HepG2 (cell line): ENCODE results near the gene UBE2O. TPM values are rescaled to one million over a fixed set of nuclear protein-coding genes. Genes with fewer than 3 reads are reported as not detected.

ENCODE experiments used
- CENPBD1 ChIP-seq: sonication (generic); formaldehyde crosslinking; IDR thresholded peaks from 2 replicates; pipeline ENCODE4 v1.8.0; 2022; ENCODE audit warnings: missing genetic modification reagents, low read depth, mild to moderate bottlenecking, borderline replicate concordance
- EHMT2 ChIP-seq: fragments of 200-600 bp; sonication (generic); IDR thresholded peaks from 2 replicates; pipeline ENCODE4 v1.7.0; 2017; ENCODE audit warnings: antibody characterized with exemption, low read depth, low read length, borderline replicate concordance
- ETV5 ChIP-seq: IDR thresholded peaks from 2 replicates; pipeline ENCODE4 v1.6.1; 2018; ENCODE audit warnings: missing biosample characterization, missing genetic modification reagents, inconsistent platforms, borderline replicate concordance
- HHEX ChIP-seq: IDR thresholded peaks from 2 replicates; pipeline ENCODE4 v1.6.1; 2016; ENCODE audit warnings: control low read depth
- KDM1A ChIP-seq: IDR thresholded peaks from 2 replicates; pipeline ENCODE4 v1.6.1; 2016; ENCODE audit warnings: missing compliant biosample characterization
- KLF13 ChIP-seq: sonication (generic); formaldehyde crosslinking; IDR thresholded peaks from 2 replicates; pipeline ENCODE4 v1.4.0; 2020; ENCODE audit warnings: mild to moderate bottlenecking, missing genetic modification reagents
- MLLT10 ChIP-seq: sonication (generic); formaldehyde crosslinking; IDR thresholded peaks from 2 replicates; pipeline ENCODE4 v1.4.0; 2020; ENCODE audit warnings: missing genetic modification reagents
- NFIB ChIP-seq: sonication (generic); formaldehyde crosslinking; IDR thresholded peaks from 2 replicates; pipeline ENCODE4 v1.9.0; 2021; ENCODE audit warnings: missing genetic modification reagents, mild to moderate bottlenecking, borderline replicate concordance
- NR2F6 ChIP-seq, 2 experiments: IDR thresholded peaks; 2 replicates each; pipeline ENCODE4 v1.6.1; 2016; ENCODE audit warnings: antibody characterized with exemption in 1 of 2, mild to moderate bottlenecking in 1 of 2
- PAX8 ChIP-seq: sonication (generic); formaldehyde crosslinking; IDR thresholded peaks from 2 replicates; pipeline ENCODE4 v1.8.0; 2022; ENCODE audit warnings: mild to moderate bottlenecking, missing genetic modification reagents, borderline replicate concordance
- RBFOX2 ChIP-seq: fragments of 200-400 bp; formaldehyde crosslinking; IDR thresholded peaks from 2 replicates; pipeline ENCODE4 v1.6.1; 2017; ENCODE audit warnings: low read depth, mild to moderate bottlenecking, low read length
- REPIN1 ChIP-seq: sonication (generic); formaldehyde crosslinking; IDR thresholded peaks from 2 replicates; pipeline ENCODE4 v1.8.0; 2022; ENCODE audit warnings: missing genetic modification reagents, low read depth, mild to moderate bottlenecking, borderline replicate concordance
- SMARCE1 ChIP-seq: fragments of 450-650 bp; IDR thresholded peaks from 2 replicates; pipeline ENCODE4 v1.6.1; 2017; ENCODE audit warnings: borderline replicate concordance
- SSRP1 ChIP-seq: IDR thresholded peaks from 2 replicates; pipeline ENCODE4 v1.6.1; 2016; ENCODE audit warnings: control low read depth
- STAG1 ChIP-seq: sonication (generic); formaldehyde crosslinking; IDR thresholded peaks from 2 replicates; pipeline ENCODE4 v1.4.0; 2020; ENCODE audit warnings: missing genetic modification reagents
- TEAD2 ChIP-seq: sonication (generic); formaldehyde crosslinking; IDR thresholded peaks from 2 replicates; pipeline ENCODE4 v1.9.0; 2021; ENCODE audit warnings: missing genetic modification reagents
- TFDP2 ChIP-seq: sonication (generic); formaldehyde crosslinking; IDR thresholded peaks from 2 replicates; pipeline ENCODE4 v1.4.0; 2020; ENCODE audit warnings: missing genetic modification reagents
- TRIM22 ChIP-seq: fragments of 450-650 bp; IDR thresholded peaks from 2 replicates; pipeline ENCODE4 v1.6.1; 2017
- ZFAT ChIP-seq: sonication (generic); formaldehyde crosslinking; conservative IDR thresholded peaks from 2 replicates; pipeline ENCODE4 v1.8.1; 2023; ENCODE audit warnings: missing genetic modification reagents, inconsistent platforms
- ZGPAT ChIP-seq: IDR thresholded peaks from 2 replicates; pipeline ENCODE4 v1.6.1; 2016; ENCODE audit warnings: mild to moderate bottlenecking
- ZKSCAN5 ChIP-seq: sonication (generic); formaldehyde crosslinking; IDR thresholded peaks from 2 replicates; pipeline ENCODE4 v1.5.1; 2020; ENCODE audit warnings: mild to moderate bottlenecking, missing genetic modification reagents
- ZNF160 ChIP-seq: sonication (generic); formaldehyde crosslinking; IDR thresholded peaks from 2 replicates; pipeline ENCODE4 v1.8.0; 2022; ENCODE audit warnings: mild to moderate bottlenecking, inconsistent platforms, missing genetic modification reagents
- ZNF253 ChIP-seq: sonication (generic); formaldehyde crosslinking; IDR thresholded peaks from 2 replicates; pipeline ENCODE4 v1.8.0; 2022; ENCODE audit warnings: mild to moderate bottlenecking, missing genetic modification reagents, borderline replicate concordance
- ZNF564 ChIP-seq: sonication (generic); formaldehyde crosslinking; IDR thresholded peaks from 2 replicates; pipeline ENCODE4 v1.8.1; 2023; ENCODE audit warnings: mild to moderate bottlenecking, missing genetic modification reagents
- polyA plus RNA-seq, 8 experiments: library from polyadenylated mRNA; depleted of rRNA in 3 of 8; stranded (reverse) in 7 of 8; unstranded in 1 of 8; fragments of >200 nt; fragmentation: Illumina TruSeq in 4 of 8; extraction: Trizol in 4 of 8; gene quantifications; 2 replicates each; pipeline versions ENCODE4 v1.2.1 to v1.2.3, GENCODE V29; 2011 to 2016; ENCODE audit warnings: low read depth in 4 of 8, missing spikeins in 1 of 8, mixed read lengths in 1 of 8; ENCODE audit not compliant: insufficient read depth in 1 of 8
- total RNA-seq, 5 experiments: library from RNA; depleted of rRNA; stranded (reverse); fragments of >200 nt; fragmentation: Illumina TruSeq; extraction: Trizol; gene quantifications; 2 replicates each; pipeline ENCODE4 v1.2.3, GENCODE V29; 2016; ENCODE audit warnings: low read depth in 1 of 5
- TF ChIP-seq, protein P1 (sequence below): sonication (generic); formaldehyde crosslinking; IDR thresholded peaks from 2 replicates; pipeline ENCODE4 v1.5.1; 2020; ENCODE audit warnings: missing genetic modification reagents, mild to moderate bottlenecking, borderline replicate concordance

Gene UBE2O
- total and polyA plus RNA-seq, 2 of the 13 experiments (the other 11 are each of a cell fraction or from before 2014, with no cell fraction given), result 21.5 to 23.5 TPM

- TF ChIP-seq NFIB (CRISPR knock-in tag) (no peak), ZGPAT (CRISPR knock-in tag) (peak; percentile 30; the same call in 1 of the 2 replicates), KDM1A (CRISPR knock-in tag) (no peak), ZNF253 (CRISPR knock-in tag) (peak; percentile 68; the same call in 1 of the 2 replicates), RBFOX2 (peak; percentile 93), TEAD2 (CRISPR knock-in tag) (no peak), NR2F6 (IDR thresholded peaks at IDR 0.05) (no peak), NR2F6 (CRISPR knock-in tag; IDR thresholded peaks at IDR 0.05) (peak; percentile 27; the same call in 1 of the 2 replicates), CENPBD1 (0 out of 2 replicates have a peak, but pooled peaks have one; percentile 63), ZNF160 (CRISPR knock-in tag) (peak; percentile 23; the same call in 1 of the 2 replicates), SMARCE1 (no peak), STAG1 (peak; percentile 7; the same call in 1 of the 2 replicates), MLLT10 (CRISPR knock-in tag) (no peak), TRIM22 (no peak), ZNF564 (CRISPR knock-in tag) (no peak; the same call in 1 of the 2 replicates), SSRP1 (no peak), EHMT2 (no peak), TFDP2 (CRISPR knock-in tag) (peak; percentile 65; the same call in 1 of the 2 replicates), HHEX (CRISPR knock-in tag) (no peak), PAX8 (CRISPR knock-in tag) (0 out of 2 replicates have a peak, but pooled peaks have one; percentile 6), KLF13 (CRISPR knock-in tag) (no peak), ETV5 (CRISPR knock-in tag) (0 out of 2 replicates have a peak, but pooled peaks have one; percentile 33), REPIN1 (CRISPR knock-in tag) (peak; percentile 19), ZKSCAN5 (CRISPR knock-in tag) (no peak), ZFAT (0 out of 2 replicates have a peak, but pooled peaks have one; percentile 68)
- TF ChIP-seq, protein P1, sequence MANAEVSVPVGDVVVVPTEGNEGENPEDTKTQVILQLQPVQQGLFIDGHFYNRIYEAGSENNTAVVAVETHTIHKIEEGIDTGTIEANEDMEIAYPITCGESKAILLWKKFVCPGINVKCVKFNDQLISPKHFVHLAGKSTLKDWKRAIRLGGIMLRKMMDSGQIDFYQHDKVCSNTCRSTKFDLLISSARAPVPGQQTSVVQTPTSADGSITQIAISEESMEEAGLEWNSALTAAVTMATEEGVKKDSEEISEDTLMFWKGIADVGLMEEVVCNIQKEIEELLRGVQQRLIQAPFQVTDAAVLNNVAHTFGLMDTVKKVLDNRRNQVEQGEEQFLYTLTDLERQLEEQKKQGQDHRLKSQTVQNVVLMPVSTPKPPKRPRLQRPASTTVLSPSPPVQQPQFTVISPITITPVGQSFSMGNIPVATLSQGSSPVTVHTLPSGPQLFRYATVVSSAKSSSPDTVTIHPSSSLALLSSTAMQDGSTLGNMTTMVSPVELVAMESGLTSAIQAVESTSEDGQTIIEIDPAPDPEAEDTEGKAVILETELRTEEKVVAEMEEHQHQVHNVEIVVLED (CRISPR knock-in tag), result no peak
These were observed 68.5 kb downstream of the UBE2O start, which contains the start of gene SPHK1 (continued) for GRCh38 chr17:76384222-76384986.
